ENCODE results near the gene ABI3. TPM values are rescaled to one million over a fixed set of nuclear protein-coding genes. Genes with fewer than 3 reads are reported as not detected.

The ABI3 gene
- total RNA-seq, 1 donor from 2014 or later, result 4.9 TPM

DNA sequence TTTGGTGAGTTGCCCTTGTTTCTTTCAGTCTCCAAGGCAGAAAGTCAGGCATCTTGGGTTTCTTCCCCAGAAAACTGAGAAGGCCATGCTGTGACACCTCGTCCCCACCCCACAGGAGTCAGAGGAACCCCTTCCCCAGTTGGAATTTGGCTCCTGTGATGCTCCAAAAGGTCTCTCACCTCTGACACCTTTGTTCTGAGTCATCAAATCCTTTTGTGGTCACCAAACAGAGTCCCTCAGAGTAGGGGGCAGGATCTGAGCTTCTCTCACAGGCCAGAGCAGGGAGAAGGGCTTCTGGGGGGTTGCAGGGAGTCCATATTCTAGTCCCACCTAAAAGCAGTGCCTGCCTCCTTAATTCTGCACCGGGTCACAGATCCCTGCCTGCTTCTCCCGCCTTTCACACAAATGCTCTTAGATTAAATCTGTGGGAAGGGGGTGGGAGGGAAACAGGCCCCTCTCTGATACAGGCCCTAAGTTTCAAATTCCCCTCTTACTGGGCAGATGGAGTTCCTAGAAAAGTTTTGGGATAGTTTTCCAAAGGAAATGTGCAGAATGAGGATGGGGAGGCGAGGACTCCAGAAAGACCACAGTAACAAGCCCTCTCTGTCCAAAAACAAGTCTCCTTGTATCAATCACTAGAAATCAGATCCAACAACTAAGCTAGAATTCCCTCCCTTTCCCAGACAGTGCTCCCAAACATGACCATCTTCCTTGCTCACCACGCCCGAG is 18.7 kb downstream of the ABI3 start:
- peak overlapping the region; percentile 71 for H3K4me3 ChIP-seq
- H3K27ac ChIP-seq (replicated peaks), result no peak overlapping the region
- TF ChIP-seq, protein P1, sequence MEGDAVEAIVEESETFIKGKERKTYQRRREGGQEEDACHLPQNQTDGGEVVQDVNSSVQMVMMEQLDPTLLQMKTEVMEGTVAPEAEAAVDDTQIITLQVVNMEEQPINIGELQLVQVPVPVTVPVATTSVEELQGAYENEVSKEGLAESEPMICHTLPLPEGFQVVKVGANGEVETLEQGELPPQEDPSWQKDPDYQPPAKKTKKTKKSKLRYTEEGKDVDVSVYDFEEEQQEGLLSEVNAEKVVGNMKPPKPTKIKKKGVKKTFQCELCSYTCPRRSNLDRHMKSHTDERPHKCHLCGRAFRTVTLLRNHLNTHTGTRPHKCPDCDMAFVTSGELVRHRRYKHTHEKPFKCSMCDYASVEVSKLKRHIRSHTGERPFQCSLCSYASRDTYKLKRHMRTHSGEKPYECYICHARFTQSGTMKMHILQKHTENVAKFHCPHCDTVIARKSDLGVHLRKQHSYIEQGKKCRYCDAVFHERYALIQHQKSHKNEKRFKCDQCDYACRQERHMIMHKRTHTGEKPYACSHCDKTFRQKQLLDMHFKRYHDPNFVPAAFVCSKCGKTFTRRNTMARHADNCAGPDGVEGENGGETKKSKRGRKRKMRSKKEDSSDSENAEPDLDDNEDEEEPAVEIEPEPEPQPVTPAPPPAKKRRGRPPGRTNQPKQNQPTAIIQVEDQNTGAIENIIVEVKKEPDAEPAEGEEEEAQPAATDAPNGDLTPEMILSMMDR (IDR thresholded peaks at IDR 0.05; ENCODE audit: borderline replicate concordance), result no peak

DNA sequence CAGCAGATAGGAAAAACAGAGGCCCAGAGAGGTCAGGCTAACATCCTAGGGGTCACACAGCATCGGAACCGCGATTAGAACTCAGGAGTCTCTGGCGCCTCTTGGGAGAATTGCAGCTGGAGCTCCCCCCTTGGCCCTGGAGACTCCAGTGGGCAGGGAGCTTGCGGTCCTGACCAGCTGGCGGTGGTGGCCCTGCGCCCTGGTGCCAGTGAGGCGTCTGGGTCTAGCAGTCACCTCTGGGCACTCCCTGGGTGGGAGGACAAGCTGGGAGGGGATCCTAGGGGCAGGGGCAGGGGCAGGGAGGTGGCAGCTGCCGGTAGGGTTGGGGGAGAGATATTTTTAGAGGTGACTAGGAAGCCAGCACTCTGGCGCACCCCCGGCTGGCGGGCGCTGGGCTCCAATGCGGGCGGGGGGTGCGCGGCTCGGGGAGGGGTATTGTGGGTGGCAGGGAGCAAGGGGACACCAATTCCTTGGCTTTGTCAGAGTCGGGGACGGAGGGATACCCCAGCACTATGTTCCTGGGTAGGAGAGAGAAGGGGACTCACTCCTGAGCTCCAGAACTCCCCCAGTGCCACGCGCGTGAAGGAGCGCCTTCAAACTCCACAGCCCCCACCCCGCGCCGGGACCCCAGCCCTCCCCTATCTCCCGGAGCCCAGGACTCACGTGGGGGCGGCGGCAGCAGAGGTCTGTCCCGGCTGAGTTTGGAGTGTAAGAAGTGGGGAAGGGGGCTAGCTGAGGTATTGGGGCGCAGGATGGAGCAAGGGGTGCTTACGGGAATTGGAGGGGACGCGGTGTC is 19.5 kb downstream of the ABI3 start:
- no peak overlapping the region for H3K27ac ChIP-seq (replicated peaks)
- no peak for DNase-seq
- H3K4me1 ChIP-seq, result peaks cover 29% of the 10 kb centered on the region
- H3K27me3 ChIP-seq (ENCODE audit: low read depth), result peaks cover 24% of the 10 kb centered on the region
- intact Hi-C loops (cut with micrococcal nuclease), result loop anchor here (5.0 kb wide), 1 partner anchor 48 kb away; no protein-coding TSS in a partner anchor
- no peaks in the 10 kb centered on the region for H3K36me3 ChIP-seq
- no peaks in the 10 kb centered on the region for H3K9me3 ChIP-seq (replicated peaks)
- peak overlapping the region; percentile 71 for H3K4me3 ChIP-seq
- TF ChIP-seq, protein P1 (IDR thresholded peaks at IDR 0.05; ENCODE audit: borderline replicate concordance), result no peak

More for the DNA sequence above, 18.7 kb downstream of the ABI3 start:
- DNase-seq, result no peak
- intact Hi-C loops (cut with micrococcal nuclease), result loop anchor here (5.0 kb wide), 1 partner anchor 47 kb away; no protein-coding TSS in a partner anchor
- Histone ChIP-seq H3K4me1 (peaks cover 36% of the 10 kb centered on the region), H3K9me3 (replicated peaks) (no peaks in the 10 kb centered on the region), H3K36me3 (no peaks in the 10 kb centered on the region), H3K27me3 (ENCODE audit: low read depth) (peaks cover 31% of the 10 kb centered on the region)

DNA sequence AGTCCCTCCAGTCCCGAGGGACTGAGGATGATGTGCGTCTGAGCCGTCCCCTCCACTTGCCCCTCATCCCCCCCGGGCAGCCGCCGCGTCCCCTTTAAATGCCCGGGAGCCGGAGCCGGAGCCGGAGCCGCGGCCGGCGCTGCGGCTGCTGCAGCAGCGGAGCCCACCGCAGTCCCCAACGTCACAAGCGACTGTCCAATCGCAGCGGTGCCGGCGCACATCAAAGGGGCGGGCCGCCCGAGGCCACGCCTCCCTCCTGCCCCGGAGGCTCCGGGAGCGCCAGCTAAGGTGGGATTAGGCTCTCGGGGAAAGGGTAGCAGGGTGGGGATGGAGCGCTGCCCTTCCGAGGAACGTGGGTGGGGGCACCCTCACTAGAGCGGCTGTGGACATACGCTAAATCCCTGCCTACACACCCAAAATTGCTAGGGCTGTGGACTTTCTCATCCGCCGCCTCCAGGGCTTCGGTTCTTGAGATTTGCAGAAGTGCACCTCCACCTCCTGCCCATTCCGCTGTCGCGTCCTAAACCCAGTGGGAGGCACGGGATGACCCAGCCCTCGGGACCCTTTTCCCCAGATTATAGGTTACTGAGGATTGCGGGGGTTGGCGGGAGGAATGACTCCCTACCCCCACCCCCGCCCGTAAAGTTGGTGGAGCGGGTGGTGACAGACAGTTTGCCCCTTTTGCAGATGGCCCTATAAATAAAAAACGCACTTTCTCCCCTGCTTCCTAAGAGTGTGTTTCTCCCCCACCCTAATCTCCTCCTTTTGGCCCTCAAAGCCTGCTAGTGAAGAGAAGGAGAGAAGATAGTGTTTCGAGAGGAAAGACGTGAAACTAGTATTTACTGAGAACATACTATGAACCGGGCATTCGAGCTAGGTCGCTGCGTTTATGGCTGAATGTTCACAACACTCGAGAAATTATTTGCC is 20.4 kb downstream of the ABI3 start, which contains the start of gene PHOSPHO1:
TSS of gene PHOSPHO1 (minus strand) at position 152 of the 927 bp plus-strand sequence. CDS start 4,096 bp downstream, outside the sequence.
- intact Hi-C loops (cut with micrococcal nuclease), result no loop called here
- H3K9me3 ChIP-seq (replicated peaks), result no peaks in the 10 kb centered on the region
- peak; percentile 87 for DNase-seq
- H3K4me3 ChIP-seq, result peak within 1 kb of the TSS; percentile 71
- H3K36me3 ChIP-seq, result no peaks in the 10 kb centered on the region
- peaks cover 29% of the 10 kb centered on the region for H3K4me1 ChIP-seq
- H3K27ac ChIP-seq (replicated peaks), result no peak within 1 kb of the TSS
- H3K27me3 ChIP-seq (ENCODE audit: low read depth), result peaks cover 15% of the 10 kb centered on the region
- TF ChIP-seq, protein P1 (IDR thresholded peaks at IDR 0.05; ENCODE audit: borderline replicate concordance), result no peak

DNA sequence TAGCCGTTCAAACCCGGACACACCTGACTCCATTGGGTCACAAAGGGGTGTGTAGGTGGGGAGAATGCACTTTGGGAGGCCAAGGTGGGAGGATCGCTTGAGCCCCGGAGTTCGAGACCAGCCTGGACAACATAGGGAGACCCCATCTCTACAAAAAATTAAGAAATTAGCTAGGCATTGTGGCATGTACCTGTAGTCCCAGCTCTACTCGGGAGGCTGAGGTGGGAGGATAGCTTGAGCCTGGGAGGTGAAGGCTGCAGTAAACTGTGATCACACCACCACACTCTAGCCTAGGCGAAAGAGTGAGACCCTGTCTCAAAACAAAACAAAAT is 21.0 kb downstream of the ABI3 start:
- intact Hi-C loops (cut with micrococcal nuclease), result no loop called here
- H3K9me3 ChIP-seq (replicated peaks), result no peaks in the 10 kb centered on the region
- DNase-seq, result no peak
- no peak overlapping the region for H3K27ac ChIP-seq (replicated peaks)
- TF ChIP-seq, protein P1 (IDR thresholded peaks at IDR 0.05; ENCODE audit: borderline replicate concordance), result no peak
- H3K4me1 ChIP-seq, result peaks cover 29% of the 10 kb centered on the region
- no peaks in the 10 kb centered on the region for H3K36me3 ChIP-seq
- H3K4me3 ChIP-seq, result peak overlapping the region; percentile 71
- peaks cover 9% of the 10 kb centered on the region for H3K27me3 ChIP-seq (ENCODE audit: low read depth)

Measured in left ventricle myocardium inferior (tissue), 1 donor.